ENCODE measurements around the gene SLC25A3. TPM values are rescaled to one million over a fixed set of nuclear protein-coding genes. Genes with fewer than 3 reads are reported as not detected.
"Not testable (repeated sequence)": the region's sequence is repeated elsewhere in the genome, so short reads cannot be mapped to it uniquely, and the experiment has no call there.

Gene SLC25A3
- total RNA-seq, 1 donor, result 631 TPM

DNA sequence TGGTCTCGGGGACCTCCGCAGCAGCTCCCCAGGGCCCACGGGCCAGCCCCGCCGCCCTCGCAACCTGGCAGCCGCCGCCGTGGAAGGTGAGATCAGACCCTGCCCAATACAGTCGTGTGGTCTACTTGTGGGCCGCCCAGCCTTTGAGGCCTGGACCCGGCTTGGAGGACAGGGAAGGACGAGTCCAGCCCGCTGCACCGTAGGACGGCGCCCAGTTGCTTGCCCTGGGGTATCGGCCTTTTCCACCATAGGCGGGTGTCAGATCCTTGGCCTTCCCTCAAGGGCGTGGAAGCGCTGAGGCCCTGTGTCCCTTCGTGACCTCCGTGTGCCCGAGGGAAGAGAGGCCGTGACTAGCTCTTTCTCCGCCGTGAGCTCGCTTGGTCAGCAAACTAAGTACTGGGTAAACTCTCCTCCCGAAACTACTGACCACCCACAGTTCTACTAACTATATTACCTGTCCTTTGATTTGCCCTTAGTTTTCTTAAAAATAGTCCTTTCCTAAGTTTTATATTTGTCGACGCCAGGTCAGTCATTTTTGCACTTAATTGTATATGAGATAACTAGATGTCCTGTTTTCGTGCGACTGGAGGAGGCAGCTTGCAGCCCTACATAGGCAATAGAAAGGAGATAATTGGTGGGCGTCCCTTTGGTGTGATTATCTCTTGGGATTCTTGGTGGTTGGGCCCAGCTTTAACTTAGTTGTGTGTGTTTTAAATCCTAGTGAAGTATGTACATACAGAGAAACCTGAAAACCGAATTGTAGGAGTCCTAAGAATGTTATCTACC lies 757 bp downstream of the SLC25A3 start:
- DNase-seq (ENCODE audit: low read depth in 2 of 3, low spot score in 2 of 3), result peak in 2 of 3 donors; percentile 7 to 13

DNA sequence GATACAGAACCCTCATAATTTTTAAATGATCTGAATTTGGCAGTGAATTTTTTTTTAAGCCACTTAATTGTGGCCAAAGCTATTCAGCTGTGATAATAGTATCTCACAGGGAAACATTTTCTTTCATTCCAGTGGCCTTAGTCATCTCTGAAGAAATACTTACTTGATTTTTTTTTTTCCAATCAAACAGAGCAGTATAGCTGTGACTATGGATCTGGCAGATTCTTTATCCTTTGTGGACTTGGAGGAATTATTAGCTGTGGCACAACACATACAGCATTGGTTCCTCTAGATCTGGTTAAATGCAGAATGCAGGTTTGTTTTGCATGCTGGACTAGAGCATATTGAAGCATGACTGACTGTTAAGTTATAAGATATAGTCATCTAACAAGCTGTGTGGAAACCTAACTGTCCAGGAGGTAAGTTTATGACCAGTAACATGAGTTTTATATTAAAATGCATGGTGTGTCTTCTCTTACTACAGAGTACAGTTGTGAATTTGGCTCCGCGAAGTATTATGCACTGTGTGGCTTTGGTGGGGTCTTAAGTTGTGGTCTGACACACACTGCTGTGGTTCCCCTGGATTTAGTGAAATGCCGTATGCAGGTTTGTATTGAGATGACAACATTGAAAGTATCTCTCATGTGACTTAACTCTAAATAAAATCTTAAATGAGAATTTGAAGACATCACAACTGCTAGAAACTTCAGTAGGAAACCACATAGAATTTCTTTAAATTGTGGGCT lies 1.9 kb downstream of the SLC25A3 start:
- DNase-seq (ENCODE audit: low read depth in 2 of 3, low spot score in 2 of 3), result no peak

DNA sequence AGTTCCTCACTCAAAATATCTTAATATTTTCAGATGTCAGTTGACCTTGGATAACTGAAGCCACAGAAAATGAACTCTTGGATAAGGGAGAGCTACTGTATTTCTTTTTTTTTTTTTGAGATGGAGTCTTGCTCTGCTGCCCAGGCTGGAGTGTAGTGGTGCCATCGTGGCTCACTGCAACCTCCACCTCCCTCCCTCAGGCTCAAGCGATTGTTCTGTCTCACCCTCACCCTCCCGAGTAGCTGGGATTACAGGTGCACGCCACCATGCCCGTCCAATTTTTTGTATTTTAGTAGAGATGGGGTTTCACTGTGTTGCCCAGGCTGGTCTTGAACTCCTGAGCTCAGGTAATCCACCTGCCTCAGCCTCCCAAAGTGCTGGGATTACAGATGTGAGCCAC lies 3.8 kb downstream of the SLC25A3 start:
- DNase-seq (ENCODE audit: low read depth in 2 of 3, low spot score in 2 of 3), result not testable (repeated sequence)

DNA sequence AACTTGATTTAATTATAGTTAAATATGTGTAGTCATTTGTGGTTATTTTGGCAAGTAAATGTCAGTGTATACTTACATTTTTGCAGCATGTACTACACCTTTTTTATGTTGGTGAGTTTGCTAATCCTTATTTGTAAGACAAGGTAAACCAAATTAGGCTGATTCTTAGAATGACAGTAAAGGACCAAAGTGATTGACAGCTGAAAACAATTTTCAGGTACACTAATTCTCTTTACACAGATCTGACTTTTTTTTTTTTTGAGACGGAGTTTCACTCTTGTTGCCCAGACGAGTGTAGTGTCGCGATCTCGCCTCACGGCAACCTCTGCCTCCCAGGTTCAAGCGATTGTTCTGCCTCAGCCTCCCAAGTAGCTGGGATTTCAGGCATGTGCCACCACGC lies 8.4 kb downstream of the SLC25A3 start:
- DNase-seq (ENCODE audit: low read depth in 2 of 3, low spot score in 2 of 3), result no peak

DNA sequence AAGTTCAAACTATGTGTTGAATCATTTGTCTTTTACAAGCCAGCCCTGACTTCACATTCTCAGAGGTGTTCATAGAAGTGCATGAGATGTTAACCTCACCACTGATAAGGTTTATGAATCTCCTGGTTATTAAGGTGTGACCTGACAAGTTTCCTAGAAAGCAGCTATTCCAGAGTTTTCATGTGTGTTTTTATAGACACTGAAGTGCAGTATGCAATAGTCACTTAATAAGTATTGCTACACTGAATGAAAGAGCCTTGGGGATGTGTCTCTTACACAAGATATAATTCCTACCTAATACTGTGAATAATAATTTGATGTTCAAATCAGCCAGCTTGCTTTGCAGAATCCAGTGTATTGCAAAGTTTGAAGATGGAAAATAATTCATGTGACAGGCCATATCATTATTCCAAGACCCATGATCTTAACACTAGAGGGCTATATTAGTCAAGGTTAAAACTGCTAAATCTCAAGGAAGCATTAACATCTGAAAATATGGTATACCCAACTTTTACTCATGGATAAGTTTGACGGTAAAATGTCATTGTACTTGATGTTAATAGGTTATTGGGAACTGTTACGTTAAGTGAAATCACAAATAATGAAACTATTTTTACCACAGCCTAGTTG lies 13.0 kb downstream of the SLC25A3 start:
- DNase-seq (ENCODE audit: low read depth in 2 of 3, low spot score in 2 of 3), result peak in 1 of 3 donors; percentile 31

DNA sequence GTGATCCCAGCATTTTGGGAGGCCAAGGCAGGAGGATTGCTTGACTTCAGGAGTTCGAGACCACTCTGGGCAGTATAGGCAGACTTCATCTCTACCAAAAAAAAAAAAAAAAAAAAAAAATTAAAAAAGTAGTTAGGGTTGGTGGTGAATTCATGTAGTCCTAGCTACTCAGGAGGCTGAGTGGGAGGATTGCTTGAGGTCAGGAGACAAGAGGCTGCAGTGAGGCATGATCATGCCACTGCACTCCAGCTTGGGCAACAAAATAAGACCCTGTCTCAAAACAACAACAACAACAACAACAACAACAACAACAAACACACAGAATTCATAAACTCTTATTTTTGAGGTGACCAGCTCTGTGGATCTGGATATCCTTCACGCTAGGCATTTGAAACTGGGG lies 17.1 kb downstream of the SLC25A3 start:
- no peak for DNase-seq (ENCODE audit: low read depth in 2 of 3, low spot score in 2 of 3)

DNA sequence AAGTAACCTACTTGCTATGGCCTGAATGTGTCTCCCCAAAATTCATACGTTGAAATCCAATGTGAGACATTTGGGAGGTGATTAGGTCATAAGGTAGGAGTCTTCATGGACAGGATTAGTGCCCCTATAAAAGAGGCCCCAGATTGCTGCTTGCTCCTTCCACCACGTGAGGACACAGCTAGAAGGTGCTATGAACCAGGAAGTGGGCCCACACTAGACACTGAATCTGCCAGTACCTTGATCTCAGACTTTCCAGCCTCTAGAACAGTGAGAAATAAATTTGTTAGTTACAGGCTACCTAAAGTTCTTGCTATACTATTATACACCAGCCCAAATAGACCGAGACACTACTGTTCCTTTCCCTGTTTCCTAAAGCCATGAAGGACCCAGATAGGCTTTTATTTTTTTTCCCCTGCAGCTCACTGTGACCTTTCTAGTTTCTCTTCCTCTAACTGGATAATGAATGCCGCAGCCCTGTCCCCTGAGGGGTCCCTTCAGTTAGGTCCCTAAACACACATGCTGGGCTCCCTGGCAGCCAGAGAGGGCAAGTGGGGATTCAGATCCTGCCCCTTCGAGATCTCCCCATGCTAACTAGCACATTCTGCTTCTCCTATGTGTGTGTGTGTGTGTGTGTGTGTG lies 19.3 kb downstream of the SLC25A3 start:
- DNase-seq (ENCODE audit: low read depth in 2 of 3, low spot score in 2 of 3), result no peak

DNA sequence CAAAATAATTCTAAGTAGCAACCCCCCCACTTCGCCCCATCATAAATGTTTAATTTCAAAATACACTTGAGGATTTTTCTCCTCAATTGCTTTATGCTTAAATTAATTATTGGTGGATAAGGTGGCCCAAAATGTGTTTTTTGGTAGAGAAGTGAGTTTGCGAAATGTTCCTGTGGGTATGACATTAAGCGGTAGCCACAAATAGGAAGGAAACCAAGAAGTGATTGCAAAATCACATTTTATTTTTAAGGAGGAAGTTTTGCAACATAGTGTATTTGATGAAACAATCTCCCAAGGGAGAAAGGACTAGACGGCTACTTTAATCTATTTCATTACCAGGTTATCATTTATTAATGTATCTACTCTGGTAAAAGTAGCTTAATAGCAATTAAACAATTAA lies 25.5 kb downstream of the SLC25A3 start:
- peak in 1 of 3 donors; percentile 51 for DNase-seq (ENCODE audit: low read depth in 2 of 3, low spot score in 2 of 3)

DNA sequence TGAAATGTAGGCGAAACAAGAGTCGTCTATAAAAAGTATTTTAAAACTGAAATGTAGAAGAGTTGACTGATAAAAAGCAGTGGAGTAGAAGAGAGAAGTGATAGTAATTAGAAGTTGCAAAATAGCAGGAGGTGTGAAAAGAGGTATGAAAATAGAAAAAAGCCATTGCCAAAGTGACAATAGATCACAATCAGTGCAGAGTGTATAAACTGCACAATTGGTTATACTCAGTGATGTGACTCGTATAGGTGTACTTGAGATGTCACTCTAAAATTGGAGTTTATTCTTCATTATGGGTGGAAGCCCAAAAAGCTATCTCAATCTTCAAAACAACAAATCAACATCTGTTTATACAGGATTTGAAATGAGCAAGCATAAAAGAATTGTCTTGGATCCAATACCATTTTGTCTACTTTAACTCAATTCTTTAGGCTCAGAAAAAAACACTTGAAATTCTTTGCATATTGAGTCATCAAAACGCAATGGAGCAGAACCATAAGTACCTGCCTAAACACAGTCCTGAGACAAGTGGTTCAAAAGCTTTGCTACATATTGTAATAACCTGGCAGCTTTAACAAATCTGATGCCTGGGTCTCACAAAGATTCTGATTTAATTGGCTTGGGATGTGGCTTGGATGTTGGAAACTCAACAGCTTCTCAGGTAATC lies 42.3 kb downstream of the SLC25A3 start:
- DNase-seq (ENCODE audit: low read depth in 2 of 3, low spot score in 2 of 3), result no peak

DNA sequence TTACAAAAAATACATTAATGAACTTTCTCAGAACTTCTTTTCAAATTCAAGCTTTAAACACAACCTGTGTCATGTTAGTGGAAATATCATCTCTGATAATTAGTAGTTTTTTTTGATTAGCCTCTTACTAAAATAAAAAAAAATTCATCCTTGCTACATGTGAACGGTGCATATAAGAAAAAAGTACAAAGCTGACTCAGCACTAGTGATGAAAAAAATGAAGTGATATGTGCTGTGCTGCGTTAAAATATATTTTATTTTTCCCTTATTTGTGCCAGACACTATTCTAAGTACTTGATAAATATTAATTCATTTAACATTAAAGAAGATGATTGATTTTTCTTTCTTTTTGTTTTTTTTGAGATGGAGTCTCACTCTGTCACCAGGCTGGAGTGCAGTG lies 43.6 kb downstream of the SLC25A3 start:
- DNase-seq (ENCODE audit: low read depth in 2 of 3, low spot score in 2 of 3), result no peak

DNA sequence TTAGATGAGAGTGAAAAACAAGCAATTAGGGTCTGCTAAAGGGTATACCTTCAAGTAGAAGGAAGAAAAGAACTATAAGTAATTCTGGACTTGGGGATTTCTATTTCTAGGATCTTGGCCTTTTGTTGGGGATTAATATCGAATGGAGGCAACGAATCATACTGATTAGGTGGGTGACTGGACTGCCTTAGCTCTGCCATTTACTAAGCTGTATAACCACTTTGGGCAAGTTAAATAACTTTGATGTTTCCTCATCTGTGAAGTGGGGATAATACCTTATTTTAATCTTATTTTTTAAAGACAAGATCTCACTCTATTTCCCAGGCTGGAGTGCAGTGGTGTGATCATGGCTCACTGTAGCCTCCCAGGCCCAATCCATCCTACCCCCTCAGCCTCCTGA lies 44.5 kb downstream of the SLC25A3 start:
- DNase-seq (ENCODE audit: low read depth in 2 of 3, low spot score in 2 of 3), result no peak

DNA sequence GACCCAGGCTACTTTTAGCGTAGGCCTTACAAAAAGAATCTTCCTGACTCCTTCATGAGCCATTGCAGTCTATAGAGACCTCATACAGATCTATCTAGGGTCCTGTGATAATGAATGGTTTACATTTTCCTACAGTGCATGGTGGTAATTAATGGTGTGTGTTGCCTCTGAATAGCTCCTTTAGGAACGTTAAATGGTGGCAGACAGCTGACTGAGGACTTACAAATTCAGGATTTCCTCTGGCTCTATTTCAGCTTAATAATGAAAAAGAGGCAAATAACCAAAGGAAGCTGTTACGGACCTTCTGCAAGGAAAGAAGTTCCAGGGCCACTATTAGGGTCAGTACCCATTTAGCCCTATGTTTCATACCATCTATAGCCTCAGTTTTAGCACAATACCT lies 46.0 kb downstream of the SLC25A3 start:
- no peak for DNase-seq (ENCODE audit: low read depth in 2 of 3, low spot score in 2 of 3)

DNA sequence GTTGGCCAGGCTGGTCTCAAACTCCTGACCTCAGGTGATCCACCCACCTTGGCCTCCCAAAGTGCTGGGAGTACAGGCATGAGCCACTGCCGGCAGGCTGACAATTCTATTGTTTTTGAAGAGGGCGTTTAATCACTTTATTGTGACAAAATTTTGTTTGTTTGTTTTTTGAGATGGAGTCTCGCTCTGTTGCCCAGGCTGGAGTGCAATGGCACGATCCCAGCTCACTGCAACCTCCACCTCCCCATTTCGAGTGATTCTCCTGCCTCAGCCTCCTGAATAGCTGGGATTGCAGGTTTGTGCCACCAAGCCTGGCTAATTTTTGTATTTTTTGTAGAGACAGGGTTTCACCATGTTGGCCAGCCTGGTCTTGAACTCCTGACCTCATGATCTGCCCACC lies 49.3 kb downstream of the SLC25A3 start:
- not testable (repeated sequence) for DNase-seq (ENCODE audit: low read depth in 2 of 3, low spot score in 2 of 3)

DNA sequence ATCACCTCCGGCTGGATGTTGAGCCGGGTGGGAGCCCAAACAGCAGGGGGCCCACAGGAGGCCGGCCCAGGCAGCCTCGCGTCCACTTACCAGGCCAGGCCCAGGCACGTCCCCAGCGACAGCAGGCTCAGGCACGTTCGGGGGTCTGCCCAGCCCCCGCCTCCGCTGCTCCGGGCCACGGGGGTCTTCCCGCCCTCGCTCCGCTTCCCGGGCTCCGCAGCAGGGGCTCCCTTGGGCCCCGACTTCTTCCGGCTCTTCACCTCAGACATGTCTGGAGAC lies 50.9 kb downstream of the SLC25A3 start:
- DNase-seq (ENCODE audit: low read depth in 2 of 3, low spot score in 2 of 3), result no peak

DNA sequence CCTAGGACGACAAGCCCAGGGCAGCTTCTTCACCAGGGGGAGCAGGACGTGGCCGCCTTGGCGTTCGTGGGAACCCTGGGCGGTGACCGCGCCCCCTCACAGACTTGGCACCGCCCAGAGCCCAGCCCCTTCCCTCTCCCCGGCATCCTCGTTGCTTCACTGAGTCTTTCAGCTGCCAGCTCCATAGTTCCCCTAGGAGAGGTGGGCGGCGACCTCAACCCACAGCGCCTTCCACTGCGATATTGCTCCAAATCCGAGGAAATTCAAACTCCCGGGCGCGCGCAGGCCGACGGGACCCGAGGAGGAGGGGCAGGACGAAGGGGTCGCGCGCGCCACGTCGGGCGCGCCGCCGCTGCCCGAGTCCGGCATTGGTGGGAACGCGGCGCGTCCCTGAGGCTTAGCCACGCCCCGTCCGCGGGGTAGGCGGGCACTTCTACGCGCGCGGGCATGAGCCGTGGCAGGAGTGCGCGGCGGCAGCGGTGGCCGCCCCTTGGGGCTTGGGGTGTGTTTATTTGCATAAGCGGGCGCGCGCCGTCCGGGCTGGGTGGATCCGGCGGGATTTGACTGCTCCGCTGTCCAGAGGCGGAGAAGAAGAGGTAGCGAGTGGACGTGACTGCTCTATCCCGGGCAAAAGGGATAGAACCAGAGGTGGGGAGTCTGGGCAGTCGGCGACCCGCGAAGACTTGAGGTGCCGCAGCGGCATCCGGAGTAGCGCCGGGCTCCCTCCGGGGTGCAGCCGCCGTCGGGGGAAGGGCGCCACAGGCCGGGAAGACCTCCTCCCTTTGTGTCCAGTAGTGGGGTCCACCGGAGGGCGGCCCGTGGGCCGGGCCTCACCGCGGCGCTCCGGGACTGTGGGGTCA lies 51.5 kb downstream of the SLC25A3 start, which contains the start of the genes APAF1 and IKBIP:
APAF1 (plus strand) TSS at position 579 of the 860 bp plus-strand sequence. CDS start 3,070 bp downstream, outside the sequence.
IKBIP (minus strand) TSS at position 77 of the 860 bp plus-strand sequence. CDS start 87 bp downstream, outside the sequence.
- DNase-seq (ENCODE audit: low read depth in 2 of 3, low spot score in 2 of 3), result peak; percentile 90 to 96 (median 95)

DNA sequence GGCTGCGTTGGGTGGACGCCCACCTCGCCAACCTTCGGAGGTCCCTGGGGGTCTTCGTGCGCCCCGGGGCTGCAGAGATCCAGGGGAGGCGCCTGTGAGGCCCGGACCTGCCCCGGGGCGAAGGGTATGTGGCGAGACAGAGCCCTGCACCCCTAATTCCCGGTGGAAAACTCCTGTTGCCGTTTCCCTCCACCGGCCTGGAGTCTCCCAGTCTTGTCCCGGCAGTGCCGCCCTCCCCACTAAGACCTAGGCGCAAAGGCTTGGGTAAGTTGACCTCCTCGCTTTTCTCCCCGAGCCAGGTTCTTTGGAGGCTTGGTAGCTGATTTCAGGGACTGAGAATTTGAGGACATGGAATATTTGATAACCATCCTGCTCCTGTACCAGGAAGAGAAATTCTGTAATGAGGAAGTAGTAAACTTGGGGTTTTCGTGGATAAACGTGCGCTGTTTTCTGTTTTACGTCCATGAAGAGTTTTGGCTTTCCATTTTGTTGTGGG lies 52.1 kb downstream of the SLC25A3 start:
- DNase-seq (ENCODE audit: low read depth in 2 of 3, low spot score in 2 of 3), result peak in 1 of 3 donors; percentile 32

DNA sequence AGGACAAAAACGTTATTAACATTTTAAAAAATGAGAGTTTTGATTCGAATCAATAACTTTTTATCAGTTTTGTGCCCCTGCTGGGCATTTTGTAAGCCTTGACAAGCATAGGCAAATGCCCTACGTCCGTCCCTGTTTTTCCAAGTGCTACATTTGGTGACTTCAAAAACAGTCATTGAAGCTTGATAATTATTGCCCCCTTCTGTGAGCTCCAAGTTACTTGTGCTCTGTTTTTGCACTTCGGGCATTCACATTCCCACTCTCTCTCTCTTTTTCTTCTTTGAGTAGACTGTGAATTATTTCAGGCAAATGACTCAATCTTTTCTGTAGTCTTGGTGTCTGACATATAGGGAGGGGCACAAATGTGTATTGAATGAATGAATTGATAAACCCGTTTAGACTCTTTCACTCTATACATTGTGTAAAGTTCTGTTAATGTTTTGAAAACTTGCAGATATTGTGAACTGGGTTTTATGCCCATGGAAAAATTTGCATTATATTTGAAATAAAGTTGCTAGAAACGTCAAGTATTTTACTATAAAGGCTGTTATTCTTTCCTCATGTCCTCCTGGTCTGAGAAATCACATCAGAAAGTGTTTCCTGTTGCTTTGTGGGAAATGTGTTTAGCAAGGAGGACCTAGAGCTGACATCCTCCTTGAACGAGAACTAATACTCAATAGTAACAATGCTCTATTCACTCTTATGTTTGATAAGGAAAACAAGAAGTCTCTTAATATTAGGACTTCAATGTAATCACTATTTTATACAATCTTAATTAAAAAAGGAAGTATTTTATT lies 53.0 kb downstream of the SLC25A3 start:
- peak in 1 of 3 donors; percentile 14 for DNase-seq (ENCODE audit: low read depth in 2 of 3, low spot score in 2 of 3)

DNA sequence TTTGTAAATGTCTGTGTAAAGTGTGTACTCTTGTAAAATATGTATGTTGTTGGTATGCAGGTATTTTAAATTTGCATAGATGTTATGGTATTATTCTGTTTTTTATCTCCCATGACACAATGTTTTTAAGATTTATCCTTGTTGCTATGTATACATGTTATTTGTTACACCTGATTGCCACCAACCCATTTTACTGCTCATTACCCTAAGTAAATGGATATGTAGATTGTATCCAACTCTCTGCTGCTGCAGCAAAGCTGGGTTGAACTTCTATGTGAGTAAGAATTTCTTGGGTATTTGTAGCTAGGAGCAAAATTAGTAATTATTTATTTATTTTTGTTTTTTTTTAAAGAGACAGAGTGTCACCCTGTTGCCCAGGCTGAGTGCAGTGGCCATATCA lies 57.8 kb downstream of the SLC25A3 start:
- DNase-seq (ENCODE audit: low read depth in 2 of 3, low spot score in 2 of 3), result no peak

Measured in hematopoietic multipotent progenitor cell (in vitro differentiated cells).